H1 (cell line): ENCODE measurements around the gene NSD2. TPM values are rescaled to one million over a fixed set of nuclear protein-coding genes. Genes with fewer than 3 reads are reported as not detected.

Experiments
- CTCF ChIA-PET: fragments of 300-600 bp; sonication (Branson Sonifier 250); formaldehyde crosslinking; loops from one replicate; lab custom pipeline; 2021; ENCODE audit not compliant: partially characterized antibody; lab: Charles Lee
- POLR2A ChIA-PET: fragments of 300-600 bp; sonication (Branson Sonifier 250); formaldehyde crosslinking; loops from one replicate; lab custom pipeline; 2021; ENCODE audit warnings: inconsistent platforms; ENCODE audit not compliant: partially characterized antibody; lab: Charles Lee
- DNase-seq, 2 experiments: peaks; one replicate each; pipeline versions ENCODE4 v3.0.0 to v3.0.0-alpha.2; 2010 to 2022; ENCODE audit warnings: low spot score in 2 of 2, low read depth in 1 of 2, mixed read lengths in 1 of 2
- FAIRE-seq: peaks from 2 replicates; lab custom pipeline; 2011; peaks lifted over from hg19 to GRCh38; lab: Jason Lieb, UNC
- H2AFZ ChIP-seq: 2 replicates; pipeline ENCODE4 v1.8.1; 2012; ENCODE audit warnings: low read length, inconsistent platforms
- H2AK5ac ChIP-seq: 2 replicates; pipeline ENCODE4 v1.6.1; 2013; ENCODE audit warnings: low read depth, low read length
- H2BK120ac ChIP-seq: replicated peaks from 2 replicates; pipeline ENCODE3; 2013; ENCODE audit warnings: low read depth, low read length, inconsistent platforms
- H2BK12ac ChIP-seq: 2 replicates; pipeline ENCODE4 v1.6.1; 2013; ENCODE audit warnings: low read depth, low read length
- H2BK15ac ChIP-seq: 2 replicates; pipeline ENCODE4 v1.6.1; 2013; ENCODE audit warnings: low read length
- H2BK20ac ChIP-seq: 2 replicates; pipeline ENCODE4 v1.6.1; 2013; ENCODE audit warnings: low read length
- H2BK5ac ChIP-seq: 2 replicates; pipeline ENCODE4 v1.6.1; 2013; ENCODE audit warnings: low read depth, low read length
- H3K14ac ChIP-seq: 2 replicates; pipeline ENCODE4 v1.6.1; 2013; ENCODE audit warnings: inconsistent platforms; ENCODE audit not compliant: insufficient read length
- H3K18ac ChIP-seq: 2 replicates; pipeline ENCODE4 v1.6.1; 2013; ENCODE audit warnings: low read length; ENCODE audit errors: extremely low read depth
- H3K23ac ChIP-seq: 2 replicates; pipeline ENCODE4 v1.6.1; 2013; ENCODE audit warnings: inconsistent platforms; ENCODE audit not compliant: insufficient read length
- H3K23me2 ChIP-seq: 2 replicates; pipeline ENCODE4 v1.6.1; 2013; ENCODE audit warnings: low read depth, low read length
- H3K27ac ChIP-seq: 2 replicates; pipeline ENCODE4 v1.6.1; 2011; ENCODE audit warnings: low read depth, low read length, inconsistent platforms
- H3K27me3 ChIP-seq, 4 experiments: replicated peaks in 1 of 4; 1 replicate in 1 of 4; 2 replicates in 3 of 4; pipeline versions ENCODE4 v1.6.1 to v1.8.1; 2011 to 2013; ENCODE audit warnings: low read length in 3 of 4, mild to moderate bottlenecking in 3 of 4, inconsistent platforms in 2 of 4, mixed read lengths in 2 of 4, moderate library complexity in 1 of 4; ENCODE audit not compliant: control insufficient read depth in 3 of 4, insufficient read depth in 3 of 4; ENCODE audit errors: extremely low read depth in 1 of 4
- H3K36me3 ChIP-seq, 4 experiments: 2 replicates each; pipeline versions ENCODE4 v1.6.1 to v1.8.1; 2011 to 2013; ENCODE audit warnings: mild to moderate bottlenecking in 4 of 4, low read length in 3 of 4, moderate library complexity in 2 of 4, control low read depth in 1 of 4, inconsistent platforms in 1 of 4; ENCODE audit not compliant: insufficient read depth in 4 of 4, control insufficient read depth in 2 of 4
- H3K4ac ChIP-seq: replicated peaks from 2 replicates; pipeline ENCODE3; 2013; ENCODE audit warnings: low read length, low read depth, mixed read lengths, inconsistent platforms; ENCODE audit not compliant: insufficient read length
- H3K4me1 ChIP-seq, 4 experiments: replicated peaks in 1 of 4; 1 replicate in 1 of 4; 2 replicates in 3 of 4; pipeline versions ENCODE4 v1.6.1 to v1.8.1; 2011 to 2013; ENCODE audit warnings: low read length in 3 of 4, inconsistent platforms in 2 of 4, mixed read lengths in 1 of 4; ENCODE audit not compliant: insufficient read depth in 4 of 4, control insufficient read depth in 3 of 4
- H3K4me2 ChIP-seq, 2 experiments: 2 replicates each; pipeline versions ENCODE4 v1.6.1 to v1.8.1; 2011 to 2013; ENCODE audit warnings: low read depth in 2 of 2, low read length in 2 of 2, control low read depth in 1 of 2, inconsistent platforms in 1 of 2, mild to moderate bottlenecking in 1 of 2; ENCODE audit not compliant: insufficient read depth in 1 of 2
- H3K4me3 ChIP-seq, 4 experiments: fragments of 200-600, 300-600 bp in 1 of 4; sonication (generic), shearing (Covaris generic), sonication (Bioruptor Twin) in 1 of 4; 2 replicates each; pipeline versions ENCODE4 v1.5.1 to v1.8.1; 2011 to 2016; ENCODE audit warnings: low read length in 4 of 4, low read depth in 3 of 4, control low read depth in 2 of 4, inconsistent platforms in 2 of 4, mild to moderate bottlenecking in 2 of 4, mixed read lengths in 1 of 4, moderate library complexity in 1 of 4; ENCODE audit not compliant: insufficient read depth in 2 of 4; ENCODE audit errors: extremely low read depth in 1 of 4
- H3K56ac ChIP-seq: replicated peaks from 2 replicates; pipeline ENCODE3; 2013; ENCODE audit warnings: low read depth, mild to moderate bottlenecking, mixed read lengths, low read length, inconsistent platforms; ENCODE audit not compliant: insufficient read length
- H3K79me1 ChIP-seq: 2 replicates; pipeline ENCODE4 v1.6.1; 2013; ENCODE audit warnings: low read depth, low read length, control low read depth
- H3K79me2 ChIP-seq, 2 experiments: 2 replicates each; pipeline versions ENCODE4 v1.6.1 to v1.8.1; 2012 to 2013; ENCODE audit warnings: low read length in 2 of 2, mild to moderate bottlenecking in 2 of 2, inconsistent platforms in 1 of 2; ENCODE audit not compliant: insufficient read depth in 2 of 2, control insufficient read depth in 1 of 2
- H3K9ac ChIP-seq, 4 experiments: replicated peaks in 1 of 4; 1 replicate in 1 of 4; 2 replicates in 3 of 4; pipeline versions ENCODE4 v1.6.1 to v1.8.1; 2011 to 2013; ENCODE audit warnings: low read depth in 3 of 4, low read length in 3 of 4, control low read depth in 2 of 4, mild to moderate bottlenecking in 2 of 4, moderate library complexity in 2 of 4, inconsistent platforms in 1 of 4; ENCODE audit errors: extremely low read depth in 1 of 4
- H3K9me3 ChIP-seq, 2 experiments: 2 replicates each; pipeline versions ENCODE4 v1.6.1 to v1.8.1; 2012 to 2013; ENCODE audit warnings: mild to moderate bottlenecking in 2 of 2, moderate library complexity in 2 of 2, control low read depth in 1 of 2, inconsistent platforms in 1 of 2, low read depth in 1 of 2, low read length in 1 of 2, mixed read lengths in 1 of 2; ENCODE audit not compliant: insufficient read depth in 2 of 2
- H4K20me1 ChIP-seq, 2 experiments: replicated peaks in 1 of 2; 2 replicates each; pipeline versions ENCODE3 to v1.8.1; 2011 to 2013; ENCODE audit warnings: inconsistent platforms in 2 of 2, low read length in 2 of 2, mild to moderate bottlenecking in 1 of 2; ENCODE audit not compliant: insufficient read depth in 2 of 2, control insufficient read depth in 1 of 2
- H4K5ac ChIP-seq: 2 replicates; pipeline ENCODE4 v1.6.1; 2013; ENCODE audit warnings: low read length, low read depth, mixed read lengths, inconsistent platforms; ENCODE audit not compliant: insufficient read length
- H4K8ac ChIP-seq: 2 replicates; pipeline ENCODE4 v1.8.0; 2013; ENCODE audit warnings: mild to moderate bottlenecking, moderate library complexity, low read length, inconsistent platforms; ENCODE audit not compliant: insufficient read depth; ENCODE audit errors: extremely low read depth
- H4K91ac ChIP-seq: replicated peaks from 2 replicates; pipeline ENCODE3; 2013; ENCODE audit warnings: low read length, mixed read lengths, inconsistent platforms; ENCODE audit not compliant: insufficient read length
- CTCF ChIP-seq, 3 experiments: IDR thresholded peaks; 1 replicate in 2 of 3; 2 replicates in 1 of 3; pipeline versions ENCODE4 v1.5.1 to v1.6.1; 2011; ENCODE audit warnings: low read length in 3 of 3, mild to moderate bottlenecking in 3 of 3, inconsistent platforms in 2 of 3, low read depth in 1 of 3, moderate library complexity in 1 of 3; ENCODE audit not compliant: insufficient read depth in 1 of 3; ENCODE audit errors: control extremely low read depth in 1 of 3
- MAFK ChIP-seq: IDR thresholded peaks from 2 replicates; pipeline ENCODE4 v1.6.1; 2012; ENCODE audit warnings: low read depth, mild to moderate bottlenecking, improper control_type of control experiment, low read length
- WGBS, 2 experiments: shearing (Covaris generic) in 1 of 2; methylation state at CpG; one replicate each; pipeline versions ENCODE4 v1.1.6 to v1.1.7; 2013 to 2015; ENCODE audit warnings: low lambda C conversion rate in 2 of 2, mixed read lengths in 2 of 2, inconsistent platforms in 1 of 2, low coverage in 1 of 2, missing lambda C conversion rate in 1 of 2; ENCODE audit not compliant: insufficient replicate concordance in 2 of 2, insufficient coverage in 1 of 2, insufficient read length in 1 of 2; ENCODE audit errors: extremely low coverage in 1 of 2, missing lambda C conversion rate in 1 of 2; 5-methylcytosine and 5-hydroxymethylcytosine counted together
- polyA plus RNA-seq, 7 experiments: library from polyadenylated mRNA; depleted of rRNA in 3 of 7; stranded (reverse) in 5 of 7; unstranded in 2 of 7; fragments of >200 nt in 5 of 7; fragments of 200-250 nt in 2 of 7; gene quantifications; 1 replicate in 5 of 7; 2 replicates in 1 of 7; 4 replicates in 1 of 7; pipeline versions ENCODE4 v1.2.1 to v1.2.3, GENCODE V29; 2011 to 2013; ENCODE audit warnings: missing spikeins in 2 of 7, mixed read lengths in 2 of 7
- total RNA-seq: library from RNA; stranded (reverse); fragmentation: NEBNext Ultra II Directional; extraction: Animal tissue kit (Norgen Biotek cat#: 25700); gene quantifications from 2 replicates; pipeline ENCODE4 v1.2.1, GENCODE V29; 2021

The NSD2 gene
- total and polyA plus RNA-seq, 2 of the 8 experiments (the other 6 are each of a cell fraction or from before 2014, with no cell fraction given): 26.7 to 129 TPM

GRCh38 chr4:1851160-1851559, 20.0 kb upstream of the NSD2 start:
- H3K14ac ChIP-seq: no peak overlapping the region
- POLR2A ChIA-PET: interaction anchor here (0.6 to 1.3 kb wide), 2 partner anchors 59 to 96 kb away, joined by 3 to 6 read pairs; no protein-coding TSS in a partner anchor
- TF ChIP-seq CTCF (IDR thresholded peaks at IDR 0.05; ENCODE audit: control extremely low read depth in 1 of 3, insufficient read depth in 1 of 3, low read depth in 1 of 3, low read length in 3 of 3) (peak in 1 of 3 experiments; percentile 20; a peak in 1 of 4 replicates), MAFK (no peak)
- TF ChIP-seq, all 59 proteins: peak for 1
- CTCF ChIA-PET: interaction anchor here (0.7 to 6.0 kb wide), 9 partner anchors 8 to 645 kb away, joined by 3 to 35 read pairs (median 3); no protein-coding TSS in a partner anchor
- Histone ChIP-seq H3K79me2 (peaks cover 0 to 30% of the 10 kb centered on the region in 2 experiments; a peak in 3 of 4 replicates), H3K23ac (no peak overlapping the region), H3K4ac (no peak overlapping the region), H4K20me1 (peaks cover 14 to 17% of the 10 kb centered on the region in 2 experiments), H2BK12ac (no peak overlapping the region), H2AFZ (no peak overlapping the region), H3K36me3 (peaks cover 0 to 3% (median 0%) of the 10 kb centered on the region in 4 experiments; a peak in 1 of 8 replicates), H3K27me3 (peaks cover 0 to 4% (median 2%) of the 10 kb centered on the region in 4 experiments; a peak in 3 of 7 replicates), H3K4me2 (no peak overlapping the region), H3K4me1 (peaks cover 0 to 4% (median 3%) of the 10 kb centered on the region in 4 experiments; a peak in 4 of 7 replicates), H3K56ac (no peak overlapping the region), H4K8ac (peak overlapping the region; percentile 1; the same call in 1 of the 2 replicates), H3K27ac (no peak overlapping the region), H2BK20ac (no peak overlapping the region), H2BK120ac (no peak overlapping the region), H2BK5ac (no peak overlapping the region), H3K4me3 (no peak overlapping the region), H3K9me3 (no peaks in the 10 kb centered on the region), H2BK15ac (no peak overlapping the region), H3K79me1 (peaks cover 20% of the 10 kb centered on the region), H4K5ac (no peak overlapping the region), H2AK5ac (no peak overlapping the region), H3K18ac (no peak overlapping the region), H3K9ac (no peak overlapping the region), H3K23me2 (peaks cover 5% of the 10 kb centered on the region), H4K91ac (no peak overlapping the region)
- 90% methylated on average over 11 of the region's 11 CpGs; no CpG with 5 or more reads in 1 of the 2 experiments for WGBS, 2 experiments
- DNase-seq: no peak
- FAIRE-seq: no peak
